HG03139 (cell line): ENCODE results near the gene IQGAP1.

Experiments used
- ATAC-seq: cut with Tn5 transposase; IDR thresholded peaks from one replicate; pipeline ENCODE4 v1.9.1; 2021; ENCODE audit not compliant: unreplicated experiment

The IQGAP1 gene

GRCh38 chr15:90519688-90520087, 131.6 kb downstream of the IQGAP1 start:
- no peak for ATAC-seq

GRCh38 chr15:90520365-90520764, 132.3 kb downstream of the IQGAP1 start:
- no peak for ATAC-seq

GRCh38 chr15:90523373-90523772, 135.3 kb downstream of the IQGAP1 start:
- ATAC-seq, result no peak

GRCh38 chr15:90524018-90524803, 136.2 kb downstream of the IQGAP1 start:
- peak; percentile 54 for ATAC-seq

GRCh38 chr15:90529011-90529370, 140.9 kb downstream of the IQGAP1 start:
- no peak for ATAC-seq

- ATAC-seq, result peak; percentile 62
These were observed 141.6 kb downstream of the IQGAP1 start, which contains the start of gene CRTC3 for GRCh38 chr15:90529371-90530249. TSS of gene CRTC3 (plus strand) at chr15:90529923. CDS start at chr15:90530072, 149 bp downstream.

GRCh38 chr15:90530250-90531051, 142.4 kb downstream of the IQGAP1 start:
- ATAC-seq, result peak; percentile 40

GRCh38 chr15:90531147-90531546, 143.1 kb downstream of the IQGAP1 start:
- no peak for ATAC-seq

- ATAC-seq, result no peak
These were observed 147.2 kb downstream of the IQGAP1 start for GRCh38 chr15:90535254-90535653.

GRCh38 chr15:90539789-90540188, 151.7 kb downstream of the IQGAP1 start:
- no peak for ATAC-seq

- ATAC-seq, result no peak
These were observed 152.7 kb downstream of the IQGAP1 start for GRCh38 chr15:90540768-90541167.

- ATAC-seq, result no peak
These were observed 157.1 kb downstream of the IQGAP1 start for GRCh38 chr15:90545095-90545494.

GRCh38 chr15:90547540-90547939, 159.5 kb downstream of the IQGAP1 start:
- no peak for ATAC-seq

- no peak for ATAC-seq
These were observed 162.9 kb downstream of the IQGAP1 start for GRCh38 chr15:90550919-90551318.
